Breast epithelium (tissue), 3 donors: ENCODE data around the gene PLS1.

Experiments used
- CTCF ChIP-seq, 3 donors: fragments of 450-650 bp; IDR thresholded peaks; one replicate each; pipeline ENCODE4 v1.5.1; 2016 to 2017; ENCODE audit warnings: antibody characterized with exemption in 3 of 3, mild to moderate bottlenecking in 3 of 3, moderate library complexity in 3 of 3
- POLR2A ChIP-seq: fragments of 450-650 bp; IDR thresholded peaks from one replicate; pipeline ENCODE4 v1.6.1; 2016; ENCODE audit warnings: antibody characterized with exemption, mild to moderate bottlenecking, moderate library complexity
- POLR2AphosphoS5 ChIP-seq, 3 donors: sonication (generic); formaldehyde crosslinking; IDR thresholded peaks; one replicate each; pipeline ENCODE4 v1.6.1; 2017; ENCODE audit warnings: antibody characterized with exemption in 3 of 3

DNA sequence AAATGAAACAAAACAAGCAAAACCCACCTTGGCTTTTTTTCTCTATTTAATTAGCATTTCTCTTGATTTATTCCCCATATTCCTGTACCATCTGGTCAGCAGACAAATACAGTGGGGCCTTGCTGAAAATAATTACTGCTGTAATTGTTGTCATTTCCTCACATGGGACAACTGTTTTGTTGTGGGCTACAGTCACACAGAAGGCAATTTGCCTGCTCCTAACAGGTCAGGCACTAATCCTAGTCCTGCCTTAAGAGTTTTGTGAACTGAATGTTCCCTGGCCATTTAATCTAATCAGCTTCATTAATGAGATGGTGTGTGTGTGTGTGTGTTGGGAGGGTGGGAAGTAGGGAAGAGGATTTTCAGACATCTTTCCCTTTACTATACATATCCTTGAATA, 139.3 kb downstream of the PLS1 start:
- TF ChIP-seq CTCF (IDR thresholded peaks at IDR 0.05), result no peak
- TF ChIP-seq POLR2A, result no peak
- TF ChIP-seq POLR2AphosphoS5 (IDR thresholded peaks at IDR 0.05), result no peak
